GM21390 (cell line): ENCODE data around the gene SPTBN1.

Experiments
- ATAC-seq: cut with Tn5 transposase; IDR thresholded peaks from one replicate; pipeline ENCODE4 v1.9.1; 2021; ENCODE audit not compliant: unreplicated experiment

The SPTBN1 gene

GRCh38 chr2:54455563-54456361 is at the start of gene SPTBN1:
SPTBN1 (plus strand) TSS chr2:54456327; CDS start chr2:54526419, 70,092 bp downstream.
- ATAC-seq = no peak

GRCh38 chr2:54407693-54408092 is 48.4 kb upstream of the SPTBN1 start:
- no peak for ATAC-seq

- ATAC-seq = no peak
Measured at GRCh38 chr2:54408288-54408687, 47.8 kb upstream of the SPTBN1 start.

GRCh38 chr2:54409752-54410151 is 46.4 kb upstream of the SPTBN1 start:
- ATAC-seq = no peak

GRCh38 chr2:54411801-54412354 is 44.2 kb upstream of the SPTBN1 start:
- ATAC-seq = no peak

- ATAC-seq = no peak
Measured at GRCh38 chr2:54416166-54416813, 39.8 kb upstream of the SPTBN1 start.

GRCh38 chr2:54416938-54417337 is 39.2 kb upstream of the SPTBN1 start:
- ATAC-seq = no peak

GRCh38 chr2:54417577-54417976 is 38.5 kb upstream of the SPTBN1 start:
- no peak for ATAC-seq

GRCh38 chr2:54419388-54419787 is 36.7 kb upstream of the SPTBN1 start:
- ATAC-seq = no peak

- no peak for ATAC-seq
Measured at GRCh38 chr2:54419855-54420523, 36.1 kb upstream of the SPTBN1 start.

- no peak for ATAC-seq
Measured at GRCh38 chr2:54420524-54421172, 35.5 kb upstream of the SPTBN1 start.

- no peak for ATAC-seq
Measured at GRCh38 chr2:54422072-54422581, 34.0 kb upstream of the SPTBN1 start.

- no peak for ATAC-seq
Measured at GRCh38 chr2:54423213-54423612, 32.9 kb upstream of the SPTBN1 start.

- no peak for ATAC-seq
Measured at GRCh38 chr2:54424555-54425163, 31.5 kb upstream of the SPTBN1 start.

- no peak for ATAC-seq
Measured at GRCh38 chr2:54428108-54428831, 27.9 kb upstream of the SPTBN1 start.

- ATAC-seq = no peak
Measured at GRCh38 chr2:54429054-54429453, 27.1 kb upstream of the SPTBN1 start.

GRCh38 chr2:54429811-54430551 is 26.1 kb upstream of the SPTBN1 start:
- ATAC-seq = no peak

GRCh38 chr2:54430649-54431048 is 25.5 kb upstream of the SPTBN1 start:
- no peak for ATAC-seq
